Right lung (tissue), 10 donors: ENCODE measurements around the gene MAF. TPM values are rescaled to one million over a fixed set of nuclear protein-coding genes. Genes with fewer than 3 reads are reported as not detected.

Experiments used
- DNase-seq, 2 donors: peaks; one replicate each; pipeline ENCODE4 v3.0.0-alpha.2; 2013
- long read RNA-seq, 8 donors: transcript quantifications; one replicate each; lab custom pipeline, GENCODE V29; 2026
- polyA plus RNA-seq, 5 donors: library from polyadenylated mRNA; unstranded; fragments of 120-200 nt; gene quantifications; one replicate each; pipeline versions ENCODE4 v1.2.1 to v1.2.3, GENCODE V29; 2013; ENCODE audit warnings: inconsistent platforms in 1 of 5, low replicate concordance in 1 of 5; ENCODE audit not compliant: insufficient read length in 5 of 5, insufficient read depth in 1 of 5

MAF gene
- 100 to 1,000 TPM in 2 of 5 donors, 10 to 100 TPM in 3; 79.3 to 119 (median 99.5) TPM for polyA plus RNA-seq
- long read RNA-seq, donor 1, full-length matches to known transcripts: 512 of 512 reads
- long read RNA-seq, donor 1, partial matches to known transcripts: 0 of 512 reads
- long read RNA-seq, donor 1, other reads (novel, unspliced or antisense): 0 of 512 reads
- long read RNA-seq, donor 2, full-length matches to known transcripts: 163 of 163 reads
- long read RNA-seq, donor 2, partial matches to known transcripts: 0 of 163 reads
- long read RNA-seq, donor 2, other reads (novel, unspliced or antisense): 0 of 163 reads
- long read RNA-seq, donor 3, full-length matches to known transcripts: 408 of 408 reads
- long read RNA-seq, donor 3, partial matches to known transcripts: 0 of 408 reads
- long read RNA-seq, donor 3, other reads (novel, unspliced or antisense): 0 of 408 reads
- long read RNA-seq, donor 4, full-length matches to known transcripts: 419 of 419 reads
- long read RNA-seq, donor 4, partial matches to known transcripts: 0 of 419 reads
- long read RNA-seq, donor 4, other reads (novel, unspliced or antisense): 0 of 419 reads
- long read RNA-seq, donor 5, full-length matches to known transcripts: 556 of 556 reads
- long read RNA-seq, donor 5, partial matches to known transcripts: 0 of 556 reads
- long read RNA-seq, donor 5, other reads (novel, unspliced or antisense): 0 of 556 reads
- long read RNA-seq, donor 6, full-length matches to known transcripts: 471 of 471 reads
- long read RNA-seq, donor 6, partial matches to known transcripts: 0 of 471 reads
- long read RNA-seq, donor 6, other reads (novel, unspliced or antisense): 0 of 471 reads
- long read RNA-seq, donor 7, full-length matches to known transcripts: 364 of 364 reads
- long read RNA-seq, donor 7, partial matches to known transcripts: 0 of 364 reads
- long read RNA-seq, donor 7, other reads (novel, unspliced or antisense): 0 of 364 reads
- long read RNA-seq, donor 8, full-length matches to known transcripts: 182 of 182 reads
- long read RNA-seq, donor 8, partial matches to known transcripts: 0 of 182 reads
- long read RNA-seq, donor 8, other reads (novel, unspliced or antisense): 0 of 182 reads

DNA sequence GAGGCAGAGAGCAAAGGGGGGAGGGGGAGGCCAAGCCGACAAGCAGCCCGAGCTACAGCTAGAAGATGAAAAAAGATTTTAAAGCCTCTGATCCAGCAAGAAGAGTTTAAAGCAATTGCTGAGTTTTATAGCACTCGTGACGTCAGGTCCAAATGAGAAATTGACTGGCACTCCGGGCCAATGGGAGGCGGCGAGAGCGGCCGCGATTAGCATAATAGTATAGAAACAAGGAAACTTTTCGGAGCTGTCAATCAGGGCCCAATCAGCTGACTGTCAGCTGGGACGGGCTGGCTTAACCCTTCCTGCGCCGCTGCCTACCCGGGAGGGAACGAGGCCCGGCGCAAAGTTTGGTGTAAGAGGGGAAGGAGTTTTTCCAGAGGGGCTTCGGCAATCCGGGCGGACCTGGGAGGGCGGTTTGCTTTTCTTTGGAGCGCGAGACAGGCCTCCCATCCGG is at the start of gene MAF:
Gene MAF, minus strand, starts transcription at position 100 of the 454 bp plus-strand sequence. CDS start 835 bp downstream, outside the sequence.
- DNase-seq: peak; percentile 95 to 97

DNA sequence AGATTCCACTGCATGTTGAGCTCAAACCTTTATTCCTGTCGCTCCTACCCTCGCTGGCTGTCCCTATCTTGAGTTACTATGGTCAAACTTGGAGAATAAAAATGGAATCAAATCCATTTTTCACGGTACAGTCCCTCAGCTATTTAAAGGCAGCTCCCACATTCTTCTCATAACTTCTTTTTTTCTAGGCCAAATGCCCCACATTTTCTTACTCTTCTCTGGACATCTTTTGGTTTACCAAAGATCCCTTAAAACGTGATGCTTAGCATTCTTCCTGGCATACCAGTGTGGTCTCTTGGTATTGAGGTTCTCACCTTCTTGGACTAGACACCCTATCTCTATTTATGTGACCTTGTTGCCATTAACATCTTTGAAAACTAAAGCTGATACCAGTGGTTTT is 48.3 kb upstream of the MAF start:
- DNase-seq: no peak

DNA sequence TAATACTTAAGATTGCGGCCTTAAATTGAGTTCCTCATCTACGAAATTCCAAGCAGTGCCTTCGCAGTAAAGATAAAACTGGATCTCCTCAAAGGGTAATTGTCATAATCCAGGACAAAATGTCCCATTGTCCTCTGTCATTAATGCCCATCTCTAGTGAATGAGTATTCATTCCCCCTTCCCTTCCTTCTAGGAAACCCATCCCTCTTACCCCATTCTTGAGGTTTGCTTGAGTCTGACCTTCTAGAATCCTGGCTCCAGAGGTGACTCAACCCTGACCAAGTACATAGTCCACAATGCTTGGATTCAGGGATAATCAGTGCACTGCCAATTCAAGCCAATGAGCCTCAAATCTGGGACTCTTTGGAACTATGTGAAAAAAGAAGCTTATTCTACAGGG is 47.0 kb upstream of the MAF start:
- no peak for DNase-seq

DNA sequence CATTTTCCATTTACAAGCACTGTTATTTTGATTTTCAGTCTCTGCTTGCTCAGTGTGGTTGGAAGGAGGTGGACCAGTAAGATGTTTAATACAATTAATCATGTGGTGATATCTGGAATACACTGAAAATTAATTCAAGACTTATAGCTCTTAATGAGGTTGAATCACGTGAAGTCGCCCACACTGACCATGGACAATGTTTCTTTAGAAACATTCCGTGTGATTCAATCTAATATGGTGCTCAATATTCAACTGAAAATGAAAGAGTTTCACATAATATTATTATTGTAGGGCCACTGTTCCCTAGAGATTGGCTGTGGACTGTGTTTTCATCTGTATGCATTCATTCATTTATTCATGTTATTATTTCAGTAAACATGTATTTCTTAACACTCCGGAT is 45.2 kb upstream of the MAF start:
- DNase-seq: no peak

DNA sequence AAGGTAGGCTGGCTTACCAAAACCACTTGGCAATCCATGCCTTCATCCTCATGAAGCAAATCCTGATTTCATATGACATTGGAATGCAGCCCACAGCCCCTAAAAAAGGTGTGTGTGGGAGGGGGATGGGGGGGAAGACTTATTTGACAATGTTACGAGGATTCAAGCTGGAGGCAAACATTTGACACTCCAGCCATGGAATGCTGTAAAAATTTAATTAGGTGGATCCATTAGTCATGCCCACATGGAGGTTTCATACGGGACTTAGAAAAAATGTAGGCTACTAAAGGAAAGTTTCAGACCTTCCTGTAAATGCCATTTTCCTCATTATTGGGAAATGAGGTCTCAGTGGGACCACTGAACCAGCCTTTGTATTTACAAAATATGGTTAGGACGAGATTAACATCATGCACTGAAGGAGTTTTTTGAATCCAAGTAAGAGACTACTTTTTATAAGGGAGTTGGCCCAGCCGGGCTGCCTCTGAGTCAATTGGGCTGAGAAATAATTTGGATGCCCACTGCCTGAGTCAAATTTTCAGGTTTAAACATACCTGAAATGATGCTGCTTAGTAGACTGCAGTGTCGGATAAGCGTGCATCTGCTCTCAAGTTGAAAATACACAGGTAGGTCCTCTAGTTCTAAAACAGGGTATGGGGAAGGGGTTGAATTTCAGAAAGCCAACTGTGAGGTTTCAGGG is 44.6 kb upstream of the MAF start:
- DNase-seq: no peak

- no peak for DNase-seq
These were observed 42.1 kb upstream of the MAF start for GRCh38 chr16:79642652-79643051.

DNA sequence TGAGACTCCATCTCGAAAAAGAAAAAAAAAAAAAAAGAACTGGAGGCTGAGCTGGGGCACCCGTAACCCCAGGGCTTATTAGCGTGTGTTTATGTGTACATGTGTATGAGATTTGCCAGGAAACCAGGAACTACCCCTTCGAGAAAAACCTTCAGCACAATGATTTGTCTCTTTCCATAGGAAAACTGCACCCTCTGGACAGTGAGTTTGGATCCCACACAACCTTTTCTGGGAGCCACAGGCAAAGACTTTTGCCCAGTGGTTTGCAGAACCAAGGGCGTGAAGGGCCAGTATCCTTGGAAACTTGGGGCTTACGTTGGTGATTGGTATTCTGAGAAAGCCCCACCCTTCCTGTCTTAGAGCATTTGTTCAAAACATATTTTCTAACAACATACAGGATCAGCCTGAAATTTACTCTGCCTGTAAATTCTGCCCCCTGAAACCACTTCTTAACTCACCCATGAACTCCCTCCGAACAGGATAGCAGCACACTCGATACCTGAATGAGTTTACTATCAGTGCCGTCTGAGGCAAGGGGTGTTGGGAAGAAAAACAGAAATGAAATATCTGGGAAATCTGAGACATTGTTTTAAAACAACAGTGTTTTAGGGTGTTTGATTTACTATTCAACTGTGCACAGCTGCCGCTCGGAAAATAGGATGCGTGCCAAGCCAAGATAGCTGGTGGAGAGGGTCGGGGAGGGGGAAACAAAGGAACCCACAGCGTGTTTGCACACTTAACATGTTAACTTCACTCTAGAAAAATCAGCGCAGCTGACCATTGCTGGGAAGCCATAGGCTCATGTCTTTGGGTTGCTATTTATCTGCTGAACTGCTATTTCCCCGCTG is 40.2 kb upstream of the MAF start:
- peak; percentile 49 to 54 for DNase-seq

DNA sequence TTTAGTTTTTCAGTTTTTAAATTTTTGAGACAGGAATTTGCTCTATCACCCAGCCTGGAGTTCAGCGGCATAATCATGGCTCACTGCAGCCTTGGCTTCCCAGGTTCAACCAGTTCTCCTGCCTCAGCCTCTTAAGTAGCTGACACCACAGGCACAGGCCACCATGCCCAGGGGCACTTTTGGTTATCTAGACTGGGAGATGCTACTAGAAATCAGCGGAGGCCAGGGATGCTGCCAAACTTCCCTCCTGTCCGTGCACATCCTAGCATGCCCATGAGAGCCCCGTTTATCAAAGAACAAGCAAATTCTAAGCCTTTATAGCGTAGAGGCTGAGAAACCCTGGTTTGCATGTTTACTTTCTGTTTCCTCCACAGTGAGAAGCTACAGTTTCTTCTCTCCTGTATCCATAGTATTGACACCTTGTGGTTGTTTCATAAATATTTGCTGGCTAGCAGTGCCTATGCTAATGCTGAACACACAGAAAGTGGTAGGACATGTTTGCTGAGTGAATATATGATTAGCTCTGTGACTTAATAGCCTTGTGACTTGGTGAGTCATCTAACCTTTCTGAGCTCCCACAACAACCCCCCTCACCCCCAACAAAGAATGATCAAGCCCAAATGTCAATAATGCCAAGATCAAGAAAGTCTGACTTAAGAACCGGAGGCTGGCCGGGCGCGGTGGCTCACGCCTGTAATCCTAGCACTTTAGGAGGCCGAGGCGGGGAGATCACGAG is 39.2 kb upstream of the MAF start:
- no peak for DNase-seq

DNA sequence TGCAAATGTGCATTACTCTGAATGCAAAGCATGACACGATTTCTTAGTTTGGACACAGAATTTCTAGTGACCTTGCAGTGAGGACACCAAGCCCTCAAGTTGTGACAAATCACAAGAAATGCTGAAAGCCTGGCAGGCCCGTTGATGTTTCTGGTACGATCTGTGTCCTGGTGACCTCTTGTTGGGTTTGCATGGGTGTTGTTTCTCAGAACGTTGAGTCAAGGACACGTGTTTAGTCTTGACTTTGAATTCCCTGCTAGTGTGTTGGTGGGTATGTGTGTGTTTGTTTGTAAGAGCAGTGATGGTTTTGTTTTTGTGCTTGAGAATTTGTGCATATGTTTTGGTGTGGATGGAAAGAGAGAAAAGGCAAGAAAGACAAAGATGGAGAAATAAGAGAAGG is 37.8 kb upstream of the MAF start:
- DNase-seq: no peak

DNA sequence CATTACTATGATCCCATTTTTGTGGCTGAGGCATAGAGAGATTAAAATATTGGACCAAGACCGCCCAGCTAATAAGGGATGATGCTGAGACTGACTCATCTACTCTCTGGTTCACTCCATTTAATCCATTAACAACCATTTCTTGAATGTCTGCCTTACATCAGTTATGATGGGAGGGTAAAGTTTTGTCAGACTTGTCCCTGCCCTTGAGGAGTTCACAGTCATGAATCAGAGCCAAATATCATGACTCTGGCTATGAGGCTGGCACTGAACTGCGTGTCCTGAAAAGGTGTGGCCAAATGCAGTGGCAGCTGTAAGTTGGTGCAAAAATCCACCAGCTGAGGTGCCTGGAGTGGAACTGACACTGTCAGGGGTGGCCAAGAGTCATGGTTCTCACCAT is 35.0 kb upstream of the MAF start:
- DNase-seq: no peak

GRCh38 chr16:79634298-79634697 is 33.8 kb upstream of the MAF start:
- DNase-seq: no peak

DNA sequence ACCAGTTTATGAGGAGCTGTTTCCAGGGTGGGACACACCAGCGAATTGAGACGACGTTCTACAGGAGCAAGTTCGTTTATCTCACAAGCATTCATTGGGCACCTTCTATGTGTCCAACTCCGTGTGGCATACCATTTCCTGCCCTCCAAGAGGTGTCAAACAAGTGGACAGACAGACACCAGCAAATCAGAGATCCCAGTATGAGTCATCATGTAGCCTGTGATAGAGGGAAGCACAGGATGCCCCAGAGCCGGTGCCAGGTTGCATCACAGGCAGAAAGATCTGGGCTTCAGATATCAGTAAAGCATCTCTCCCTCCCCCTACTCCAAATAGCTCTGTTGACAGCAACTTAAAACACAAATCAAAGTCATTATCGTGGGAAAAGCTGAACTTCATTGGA is 31.8 kb upstream of the MAF start:
- no peak for DNase-seq

GRCh38 chr16:79628988-79629387 is 28.5 kb upstream of the MAF start:
- peak; percentile 38 to 48 for DNase-seq

GRCh38 chr16:79628501-79628975 is 28.0 kb upstream of the MAF start:
- no peak for DNase-seq

DNA sequence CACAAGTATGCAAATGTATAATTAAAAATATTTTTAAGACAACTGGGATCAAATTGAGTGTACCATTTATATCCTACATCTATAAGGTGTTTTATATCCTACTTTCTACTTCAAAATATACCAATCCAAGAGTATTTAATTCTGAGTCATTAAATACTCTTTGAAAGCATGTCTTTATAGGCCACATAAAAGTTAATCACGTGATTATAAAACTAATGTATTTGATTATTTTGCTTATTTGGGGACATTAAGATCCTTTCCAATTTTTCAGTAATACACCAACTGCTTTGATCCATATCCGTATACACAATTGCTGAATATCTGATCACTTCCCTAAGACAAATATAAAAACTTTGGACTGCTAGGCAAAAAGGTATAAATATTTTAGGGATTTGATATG is 26.6 kb upstream of the MAF start:
- DNase-seq: no peak

- DNase-seq: no peak
These were observed 25.2 kb upstream of the MAF start for GRCh38 chr16:79625738-79626137.

DNA sequence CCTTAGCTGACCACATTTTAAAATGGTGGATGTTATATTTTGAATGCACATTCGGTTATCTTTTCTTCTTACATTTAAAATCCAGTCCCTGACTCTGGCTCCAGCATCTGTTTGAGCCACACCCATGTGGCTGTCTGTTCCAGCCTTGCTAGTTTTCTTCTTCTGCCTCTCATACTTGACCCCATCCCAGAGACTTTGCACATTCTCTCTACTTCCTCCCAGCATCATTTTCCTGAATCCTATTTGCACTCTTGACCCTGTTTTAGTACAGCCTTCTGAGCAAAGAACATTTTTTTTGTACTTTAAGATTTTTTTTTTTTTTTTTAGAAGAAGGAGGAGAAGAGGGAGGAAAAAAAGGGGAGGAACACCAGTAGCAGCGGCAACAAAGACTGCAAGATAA is 23.3 kb upstream of the MAF start:
- no peak for DNase-seq

DNA sequence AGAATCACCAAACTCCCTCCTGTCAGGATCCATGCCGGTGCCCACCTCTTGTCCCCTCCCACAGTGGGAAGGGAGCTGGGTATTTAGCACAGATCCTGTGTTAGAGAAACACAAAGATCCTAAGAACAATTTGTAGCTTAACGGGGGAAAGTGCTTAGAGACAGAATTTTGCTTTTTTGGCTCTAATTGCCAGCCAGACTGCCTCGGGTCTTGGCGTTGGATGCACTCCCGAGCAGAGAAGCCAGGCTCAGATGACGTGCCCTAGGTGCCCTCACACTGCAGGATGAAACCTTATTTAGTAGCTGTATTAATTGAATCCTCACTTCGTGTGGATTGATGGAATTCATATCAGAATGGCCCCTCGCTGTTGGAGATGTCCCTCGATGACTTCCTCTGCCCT is 22.5 kb upstream of the MAF start:
- DNase-seq: no peak

GRCh38 chr16:79621027-79621426 is 20.5 kb upstream of the MAF start:
- no peak for DNase-seq

DNA sequence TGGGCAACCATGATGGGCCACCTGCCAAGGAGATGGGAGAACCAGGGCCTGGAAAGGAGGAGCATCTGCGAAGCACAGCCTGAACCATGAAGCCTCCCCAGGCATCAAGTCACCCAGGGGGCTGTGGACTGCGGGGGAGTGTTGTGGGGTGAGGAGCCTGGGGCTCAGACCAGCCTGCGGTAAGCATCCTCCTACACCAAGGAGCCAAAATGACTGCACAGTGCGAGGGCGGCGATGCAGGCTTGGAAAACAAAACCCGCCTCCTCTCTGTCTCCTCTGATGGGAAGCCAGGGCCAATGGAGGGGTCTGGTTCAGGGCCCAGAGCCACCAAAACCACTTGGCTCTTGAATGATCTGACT is 18.1 kb upstream of the MAF start:
- no peak for DNase-seq
